ENCODE measurements around the gene TEDDM1. TPM values are rescaled to one million over a fixed set of nuclear protein-coding genes. Genes with fewer than 3 reads are reported as not detected.

The TEDDM1 gene
- total and polyA plus RNA-seq, 2 of the 13 experiments (the other 11 are each of a cell fraction or from before 2014, with no cell fraction given): not detected

GRCh38 chr1:182391362-182392049 is 9.0 kb downstream of the TEDDM1 start, which contains the start of gene GLUL (continued):
- TF ChIP-seq ZNF792 (CRISPR knock-in tag; IDR thresholded peaks at IDR 0.05): no peak
- TF ChIP-seq SMAD3 (CRISPR knock-in tag; IDR thresholded peaks at IDR 0.05): peak; percentile 62
- peak; percentile 85 for TF ChIP-seq ZNF598 (CRISPR knock-in tag; IDR thresholded peaks at IDR 0.05; ENCODE audit: borderline replicate concordance)
- TF ChIP-seq GABPB1 (CRISPR knock-in tag; IDR thresholded peaks at IDR 0.05): peak; percentile 70
- no peak for TF ChIP-seq ZNF839 (CRISPR knock-in tag; IDR thresholded peaks at IDR 0.05; ENCODE audit: borderline replicate concordance)
- peak; percentile 84; the same call in 1 of the 2 replicates for TF ChIP-seq ZNF572 (CRISPR knock-in tag; IDR thresholded peaks at IDR 0.05)
- TF ChIP-seq CREB1 (IDR thresholded peaks at IDR 0.05): peak; percentile 50; the same call in 1 of the 2 replicates
- TF ChIP-seq CREB1 (CRISPR knock-in tag; IDR thresholded peaks at IDR 0.05): no peak
- TF ChIP-seq TBL1XR1 (IDR thresholded peaks at IDR 0.05; ENCODE audit: borderline replicate concordance, low read length, partially characterized antibody): peak; percentile 18
- TF ChIP-seq ZNF607 (CRISPR knock-in tag; IDR thresholded peaks at IDR 0.05; ENCODE audit: borderline replicate concordance): 0 out of 2 replicates have a peak, but pooled peaks have one; percentile 25
- TF ChIP-seq PHF5A (CRISPR knock-in tag; IDR thresholded peaks at IDR 0.05; ENCODE audit: low read depth, unreplicated experiment): peak; percentile 77
- TF ChIP-seq ATF6 (CRISPR knock-in tag; conservative IDR thresholded peaks at IDR 0.05): no peak
- TF ChIP-seq MTA3 (CRISPR knock-in tag; IDR thresholded peaks at IDR 0.05): no peak
- TF ChIP-seq ZUFSP (CRISPR knock-in tag; IDR thresholded peaks at IDR 0.05; ENCODE audit: borderline replicate concordance): no peak
- TF ChIP-seq, protein P1, sequence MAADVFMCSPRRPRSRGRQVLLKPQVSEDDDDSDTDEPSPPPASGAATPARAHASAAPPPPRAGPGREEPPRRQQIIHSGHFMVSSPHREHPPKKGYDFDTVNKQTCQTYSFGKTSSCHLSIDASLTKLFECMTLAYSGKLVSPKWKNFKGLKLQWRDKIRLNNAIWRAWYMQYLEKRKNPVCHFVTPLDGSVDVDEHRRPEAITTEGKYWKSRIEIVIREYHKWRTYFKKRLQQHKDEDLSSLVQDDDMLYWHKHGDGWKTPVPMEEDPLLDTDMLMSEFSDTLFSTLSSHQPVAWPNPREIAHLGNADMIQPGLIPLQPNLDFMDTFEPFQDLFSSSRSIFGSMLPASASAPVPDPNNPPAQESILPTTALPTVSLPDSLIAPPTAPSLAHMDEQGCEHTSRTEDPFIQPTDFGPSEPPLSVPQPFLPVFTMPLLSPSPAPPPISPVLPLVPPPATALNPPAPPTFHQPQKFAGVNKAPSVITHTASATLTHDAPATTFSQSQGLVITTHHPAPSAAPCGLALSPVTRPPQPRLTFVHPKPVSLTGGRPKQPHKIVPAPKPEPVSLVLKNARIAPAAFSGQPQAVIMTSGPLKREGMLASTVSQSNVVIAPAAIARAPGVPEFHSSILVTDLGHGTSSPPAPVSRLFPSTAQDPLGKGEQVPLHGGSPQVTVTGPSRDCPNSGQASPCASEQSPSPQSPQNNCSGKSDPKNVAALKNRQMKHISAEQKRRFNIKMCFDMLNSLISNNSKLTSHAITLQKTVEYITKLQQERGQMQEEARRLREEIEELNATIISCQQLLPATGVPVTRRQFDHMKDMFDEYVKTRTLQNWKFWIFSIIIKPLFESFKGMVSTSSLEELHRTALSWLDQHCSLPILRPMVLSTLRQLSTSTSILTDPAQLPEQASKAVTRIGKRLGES (CRISPR knock-in tag; IDR thresholded peaks at IDR 0.05; ENCODE audit: borderline replicate concordance): peak; percentile 66; the same call in 1 of the 2 replicates
- no peak for TF ChIP-seq PRDM4 (CRISPR knock-in tag; IDR thresholded peaks at IDR 0.05; ENCODE audit: borderline replicate concordance)
- peak; percentile 27 for TF ChIP-seq ZNF629 (CRISPR knock-in tag; conservative IDR thresholded peaks at IDR 0.05)
- TF ChIP-seq KMT2B (CRISPR knock-in tag; IDR thresholded peaks at IDR 0.05): peak; percentile 3; the same call in 1 of the 2 replicates
- TF ChIP-seq KMT2A (CRISPR knock-in tag; IDR thresholded peaks at IDR 0.05): peak; percentile 70
- TF ChIP-seq BRCA1 (CRISPR knock-in tag; IDR thresholded peaks at IDR 0.05): peak; percentile 43; the same call in 1 of the 2 replicates
